ENCODE measurements around the gene ETS2.

ETS2 gene

DNA sequence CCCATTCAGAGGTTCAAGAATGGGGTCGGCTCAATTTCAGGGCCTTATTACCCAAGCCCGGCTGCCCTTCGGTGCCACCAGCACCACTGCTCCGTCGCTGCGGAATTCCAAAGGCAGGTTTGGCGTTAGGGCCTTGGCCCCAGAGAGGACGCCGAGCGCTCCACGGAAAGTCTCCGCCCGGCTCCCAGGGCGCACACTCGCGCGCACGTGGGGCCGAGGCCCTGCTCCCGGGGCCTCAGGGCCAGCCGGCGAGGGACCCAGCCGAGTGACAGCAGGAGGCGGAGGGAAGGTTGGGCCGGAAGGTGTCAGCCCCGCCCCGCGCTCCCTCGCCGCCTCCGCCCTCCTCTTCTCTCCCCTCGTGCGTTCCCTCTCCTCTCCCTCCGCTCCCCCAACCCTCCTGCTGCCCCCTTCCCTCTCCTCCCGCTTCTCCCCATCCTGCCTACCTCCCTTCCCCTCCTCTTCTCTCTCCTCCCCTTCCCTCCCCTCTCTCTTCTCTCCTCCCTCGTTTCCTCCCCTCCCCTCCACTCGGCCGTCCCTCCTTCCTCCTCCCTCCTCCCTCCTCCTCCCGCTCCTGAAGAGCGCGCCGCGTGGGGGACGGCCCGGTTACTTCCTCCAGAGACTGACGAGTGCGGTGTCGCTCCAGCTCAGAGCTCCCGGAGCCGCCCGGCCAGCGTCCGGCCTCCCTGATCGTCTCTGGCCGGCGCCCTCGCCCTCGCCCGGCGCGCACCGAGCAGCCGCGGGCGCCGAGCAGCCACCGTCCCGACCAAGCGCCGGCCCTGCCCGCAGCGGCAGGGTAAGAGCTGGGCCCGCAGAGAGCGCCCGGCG, at the start of gene ETS2:
Gene ETS2 (plus strand): TSS at position 602 of the 825 bp plus-strand sequence. CDS start 4,106 bp downstream, outside the sequence.
- peak; percentile 50 to 97 (median 79) for DNase-seq
- intact Hi-C loops (cut with DNase I) = loop anchor here (5.0 to 10.0 kb wide), 2 partner anchors 73 to 179 kb away; no protein-coding TSS in a partner anchor

DNA sequence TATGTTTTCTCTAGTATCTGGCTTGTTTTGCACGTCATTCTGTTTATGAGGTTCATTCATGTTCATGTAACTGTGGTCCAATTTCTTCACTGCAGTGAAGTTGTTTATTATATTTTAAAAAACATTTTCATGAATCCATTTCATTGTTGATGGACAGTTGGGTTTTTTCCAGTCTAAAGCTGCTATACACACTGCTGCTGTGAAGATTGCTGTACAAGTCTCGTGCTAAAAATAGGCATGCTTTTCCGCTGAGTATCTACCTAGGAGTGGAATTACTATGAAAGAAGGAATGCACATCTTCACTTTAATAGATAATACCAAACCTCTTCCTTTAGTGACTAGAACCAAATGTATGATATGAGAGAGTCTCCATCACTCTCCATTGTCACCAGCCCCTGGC, 49.0 kb upstream of the ETS2 start:
- no peak for DNase-seq
- intact Hi-C loops (cut with DNase I) = no loop called here

DNA sequence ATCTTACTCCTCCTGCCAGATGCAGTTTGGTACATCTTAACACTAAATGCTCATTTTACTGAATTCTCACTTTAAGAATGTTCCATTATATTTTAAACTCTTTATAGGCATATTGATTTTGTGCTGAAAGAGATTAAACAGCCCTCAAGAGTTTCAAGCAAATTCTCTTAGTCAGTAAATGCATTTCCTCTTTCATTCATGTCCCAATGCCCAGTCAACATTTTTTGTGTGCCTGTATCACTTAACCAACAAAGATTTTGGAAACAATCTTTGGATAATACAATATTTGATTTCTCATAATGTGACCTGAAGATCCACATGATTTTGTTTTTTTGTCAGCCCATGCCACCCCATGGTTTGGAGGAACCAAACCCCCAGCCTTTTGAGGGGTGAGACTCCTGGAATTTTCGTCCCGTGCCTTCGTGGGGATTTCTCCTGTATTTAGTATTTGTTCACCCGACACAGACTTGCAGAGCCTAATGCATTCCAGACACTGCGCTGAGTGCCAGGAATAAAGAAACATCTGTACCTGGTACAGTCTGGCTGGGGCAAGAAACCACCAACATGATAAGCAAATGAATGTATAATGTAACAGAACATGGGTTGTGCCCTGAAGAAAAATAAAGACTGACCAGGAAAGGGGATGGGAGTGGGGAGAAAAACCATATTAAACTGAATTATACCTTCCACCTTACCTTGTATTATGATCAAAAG, 47.1 kb upstream of the ETS2 start:
- DNase-seq = no peak
- intact Hi-C loops (cut with DNase I) = no loop called here

DNA sequence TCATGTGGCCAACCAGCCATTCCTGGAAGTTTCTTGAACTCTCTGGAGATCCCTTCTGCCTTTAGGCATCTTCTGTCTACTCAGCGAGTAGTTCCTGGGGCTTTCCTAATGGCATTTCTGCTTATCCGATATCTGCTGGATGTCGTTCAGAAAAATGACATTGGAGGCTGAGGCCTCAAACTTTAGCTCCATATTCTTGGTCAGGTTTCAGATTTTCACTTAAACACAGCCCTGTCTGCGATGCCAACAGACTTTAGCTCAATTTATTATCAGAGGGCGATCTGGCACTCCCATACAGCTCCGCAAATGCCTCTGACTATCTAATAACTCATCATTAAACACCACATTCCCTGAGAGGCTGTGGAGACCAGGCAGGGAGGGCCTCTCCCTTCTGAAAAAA, 46.3 kb upstream of the ETS2 start:
- intact Hi-C loops (cut with DNase I) = no loop called here
- no peak for DNase-seq

DNA sequence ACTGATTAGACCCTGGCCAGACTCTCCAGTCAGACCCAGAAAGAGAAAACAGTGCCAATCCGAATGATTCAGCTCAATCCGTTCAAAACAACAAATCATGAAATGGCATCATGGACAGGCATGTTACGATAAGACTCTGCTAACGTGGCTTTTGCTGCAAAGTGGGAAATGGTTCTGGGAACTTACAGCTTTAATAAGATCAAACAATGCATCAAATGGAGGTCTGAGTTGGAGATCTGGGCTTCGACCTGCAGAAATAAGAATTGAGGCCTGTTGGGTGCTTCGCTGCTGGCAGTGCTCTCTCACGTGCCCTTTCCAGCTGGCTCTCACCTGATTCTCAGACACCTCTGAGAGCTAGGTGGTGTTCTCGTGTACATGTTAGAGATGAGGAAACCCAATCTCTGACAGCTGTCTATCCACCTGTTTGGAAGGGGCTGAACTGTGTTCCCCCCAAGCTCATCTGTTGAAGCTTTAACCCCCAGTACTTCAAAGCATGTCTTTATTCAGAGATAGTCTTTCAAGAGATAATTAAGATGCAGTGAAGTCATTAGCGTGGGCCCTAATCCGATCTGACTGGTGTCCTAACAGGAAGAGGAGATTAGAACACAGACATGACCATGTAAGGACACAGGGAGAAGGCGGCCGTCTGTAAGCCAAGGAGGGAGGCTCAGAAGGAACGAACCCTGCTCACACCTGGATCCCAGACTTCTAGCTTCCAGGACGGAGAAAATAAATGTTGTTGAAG, 45.5 kb upstream of the ETS2 start:
- DNase-seq = no peak
- intact Hi-C loops (cut with DNase I) = no loop called here

DNA sequence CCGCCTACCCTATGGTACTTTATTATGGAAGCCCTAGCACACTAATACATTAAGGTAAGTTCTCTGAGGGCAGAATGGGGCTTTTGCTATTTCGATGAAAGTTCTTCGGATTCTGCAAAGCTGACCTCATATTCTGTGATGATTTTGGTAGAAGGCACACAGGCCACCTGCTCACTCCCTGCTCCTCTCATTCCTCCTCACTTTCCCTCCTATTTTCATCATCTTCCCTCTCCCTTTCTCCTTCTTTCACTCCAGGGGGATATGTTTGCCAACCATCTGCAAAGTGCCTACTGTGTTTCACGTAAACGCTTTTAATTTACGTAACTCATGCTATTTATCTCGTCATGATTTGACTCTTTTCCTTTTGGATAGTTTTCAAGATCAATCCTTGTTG, 45.0 kb upstream of the ETS2 start:
- no peak for DNase-seq
- intact Hi-C loops (cut with DNase I) = no loop called here

DNA sequence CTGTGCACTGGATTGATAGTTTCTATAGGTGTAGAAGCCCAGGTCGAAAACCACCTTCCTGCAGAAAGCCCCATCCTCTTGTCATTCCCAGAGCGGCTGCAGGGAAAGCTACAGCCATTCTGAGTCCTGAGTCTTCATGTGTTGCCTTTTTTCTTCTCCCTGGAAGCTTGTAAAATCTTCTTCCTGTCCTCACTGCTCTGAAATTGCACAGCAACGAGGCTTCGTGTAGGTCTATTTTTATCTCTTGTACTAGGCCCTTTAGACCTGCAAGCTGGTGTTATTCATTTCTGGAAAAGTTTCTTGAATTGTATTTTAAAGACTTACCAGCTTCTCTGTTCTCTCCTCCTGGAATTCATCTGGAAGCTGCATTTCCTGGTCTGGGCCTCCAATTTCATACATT, 44.2 kb upstream of the ETS2 start:
- intact Hi-C loops (cut with DNase I) = no loop called here
- no peak for DNase-seq

DNA sequence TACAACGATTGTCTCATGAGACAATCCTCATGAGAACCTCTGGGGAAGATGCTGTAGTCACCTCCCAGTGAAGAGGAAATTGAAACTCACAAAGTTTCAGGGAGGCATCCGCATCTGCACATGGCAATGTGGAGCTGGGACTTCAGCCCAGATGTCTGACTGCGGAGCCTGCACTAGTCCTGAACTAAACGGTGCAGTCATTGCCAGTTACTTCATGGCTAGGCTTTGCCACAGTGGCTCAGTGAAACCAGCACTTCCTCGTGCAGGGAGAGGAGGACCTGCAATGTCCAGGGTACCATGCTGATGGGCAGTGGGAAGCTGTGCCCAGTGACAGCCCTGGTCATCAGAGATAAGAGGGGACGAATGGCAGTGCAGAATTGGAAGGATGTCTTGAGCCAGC, 40.7 kb upstream of the ETS2 start:
- DNase-seq = no peak
- intact Hi-C loops (cut with DNase I) = no loop called here

DNA sequence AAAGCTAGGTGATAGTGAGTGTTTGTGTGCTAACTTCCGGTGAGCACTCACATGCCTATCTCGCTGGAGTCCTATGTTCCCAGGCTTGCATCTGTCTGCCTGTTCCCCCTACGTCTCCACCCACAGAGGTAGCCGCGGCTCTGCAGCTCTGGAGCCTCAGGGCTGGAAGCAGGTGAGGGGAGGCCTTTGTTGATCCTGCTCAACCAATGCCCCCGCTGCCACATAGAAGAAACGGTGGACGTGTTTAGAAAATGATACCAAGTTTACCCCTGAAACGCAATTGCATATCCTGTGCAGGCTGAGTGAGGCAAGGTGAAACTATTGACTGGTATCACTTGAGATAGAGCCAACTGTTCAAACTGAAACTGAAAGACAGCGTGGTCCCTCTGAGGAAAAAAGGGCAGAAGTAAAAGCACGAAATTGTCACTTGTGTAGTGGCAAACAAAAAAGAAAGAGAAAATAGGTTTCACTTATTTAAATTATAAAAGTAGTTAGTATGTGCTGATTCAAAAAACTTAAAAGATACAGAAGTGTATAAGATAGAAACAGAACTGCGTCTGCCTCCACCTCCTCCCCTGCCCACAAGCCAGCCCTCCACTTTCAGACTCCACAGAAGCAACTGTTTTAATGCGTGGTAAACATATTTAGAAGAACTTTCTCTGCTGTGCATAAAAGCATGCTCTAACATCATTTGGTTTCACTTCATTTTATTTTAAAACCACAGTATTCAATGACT, 38.6 kb upstream of the ETS2 start:
- no peak for DNase-seq
- intact Hi-C loops (cut with DNase I) = no loop called here

DNA sequence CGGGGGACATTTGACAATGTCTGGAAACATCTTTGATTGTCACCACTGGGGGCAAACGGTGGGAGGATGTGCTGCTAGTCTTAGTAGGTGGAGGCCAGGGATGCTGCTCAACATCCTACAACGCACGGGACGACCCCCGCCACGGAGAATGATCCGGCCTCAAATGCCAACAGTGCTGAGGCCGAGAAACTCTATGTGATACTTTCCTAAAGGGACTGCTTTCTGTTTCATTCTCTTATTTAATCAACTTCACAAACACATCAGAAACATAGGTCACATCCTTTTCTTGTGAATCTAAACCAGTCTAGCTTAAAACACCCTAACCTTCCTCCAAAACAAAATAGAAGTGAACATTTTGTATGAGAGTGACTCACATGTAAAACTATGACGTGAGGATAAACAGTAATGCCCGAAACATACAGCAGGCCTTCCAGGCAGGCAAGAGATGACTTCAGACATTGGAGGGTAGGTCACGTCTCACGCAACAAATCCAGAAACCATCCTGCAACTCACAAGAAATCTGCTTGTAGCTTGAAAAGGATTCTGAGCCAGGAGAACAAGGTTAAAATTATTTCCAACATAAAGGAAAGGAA, 37.2 kb upstream of the ETS2 start:
- DNase-seq = no peak
- intact Hi-C loops (cut with DNase I) = no loop called here

DNA sequence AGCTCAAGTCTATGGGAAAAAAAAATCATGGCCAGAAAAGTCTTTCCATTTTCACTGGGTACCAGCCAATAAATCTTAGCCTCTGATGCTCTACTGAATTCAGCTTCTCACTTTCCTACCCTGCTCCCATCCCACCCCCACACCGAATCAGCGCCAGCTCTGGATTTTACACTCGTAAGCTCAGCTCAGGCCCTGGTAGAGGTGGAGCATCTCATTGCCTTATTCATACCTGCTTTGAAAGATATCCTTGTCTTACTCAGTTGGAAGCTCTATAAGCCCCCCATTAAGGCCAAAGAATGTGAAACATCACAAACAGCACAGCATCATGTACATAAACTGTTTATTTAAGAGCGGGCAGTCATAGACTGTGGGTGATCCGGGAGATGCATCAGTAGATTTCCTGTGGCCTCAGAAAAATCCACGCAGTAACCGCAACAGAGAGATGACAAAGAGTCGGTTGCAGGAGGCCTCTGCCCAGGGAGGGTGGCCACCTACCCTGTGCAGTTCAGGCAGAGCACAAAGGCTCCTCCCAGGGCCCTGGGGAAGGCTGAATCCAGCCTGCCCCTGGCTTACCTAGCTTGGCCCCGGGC, 36.4 kb upstream of the ETS2 start:
- intact Hi-C loops (cut with DNase I) = no loop called here
- no peak for DNase-seq

DNA sequence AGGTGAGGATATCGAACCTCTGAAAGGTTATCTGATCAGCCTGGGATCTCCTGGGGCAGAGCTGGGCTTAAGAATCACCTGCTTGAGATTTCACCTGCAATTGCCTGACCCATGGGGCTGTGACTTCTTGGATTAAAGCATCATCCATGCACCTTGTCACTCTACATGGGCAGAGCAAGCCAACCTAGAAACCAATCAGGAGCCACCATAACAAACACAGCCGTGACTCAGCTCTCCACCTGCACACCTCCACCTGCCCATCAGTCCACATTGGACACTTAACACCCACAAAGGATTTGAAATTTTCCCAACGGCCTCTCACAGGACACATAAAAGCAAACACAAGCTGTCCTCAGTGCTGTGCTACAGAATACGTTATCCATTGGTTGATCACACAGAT, 35.1 kb upstream of the ETS2 start:
- intact Hi-C loops (cut with DNase I) = no loop called here
- no peak for DNase-seq

DNA sequence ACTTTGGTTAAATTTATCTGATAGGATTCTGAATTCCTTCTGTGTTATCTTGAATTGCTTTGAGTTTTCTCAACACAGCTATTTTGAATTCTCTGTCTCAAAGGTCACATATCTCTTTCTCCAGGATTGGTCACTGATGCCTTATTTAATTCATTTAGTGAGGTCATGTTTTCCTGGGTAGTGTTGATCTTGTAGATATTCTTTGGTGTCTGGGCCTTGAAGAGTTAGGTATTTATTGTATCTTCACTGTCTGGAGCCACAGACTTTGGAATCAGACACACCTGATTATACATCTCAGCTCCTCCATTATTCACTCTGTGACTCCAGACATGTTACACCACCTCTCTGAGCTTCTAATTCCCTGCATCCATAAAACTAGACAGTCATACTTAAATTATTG, 34.2 kb upstream of the ETS2 start:
- no peak for DNase-seq
- intact Hi-C loops (cut with DNase I) = no loop called here

DNA sequence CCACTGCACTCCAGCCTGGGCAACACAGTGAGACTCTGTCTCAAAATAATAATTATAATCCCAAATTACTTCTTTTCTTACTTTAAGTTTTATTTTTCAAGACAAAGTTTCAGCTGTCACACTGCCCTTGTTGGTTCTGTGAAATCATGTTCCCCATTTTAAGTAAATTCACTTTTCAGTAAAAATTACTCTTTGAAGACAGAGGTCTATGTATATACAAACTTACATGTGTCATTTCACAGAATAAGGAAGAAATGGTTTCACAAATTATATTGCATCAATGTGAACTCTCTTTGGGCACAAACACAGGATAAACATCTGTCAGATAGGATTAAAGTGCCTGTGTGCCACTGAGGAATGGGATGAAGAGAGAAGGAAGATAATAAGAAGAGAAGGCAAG, 33.1 kb upstream of the ETS2 start:
- DNase-seq = no peak
- intact Hi-C loops (cut with DNase I) = no loop called here

DNA sequence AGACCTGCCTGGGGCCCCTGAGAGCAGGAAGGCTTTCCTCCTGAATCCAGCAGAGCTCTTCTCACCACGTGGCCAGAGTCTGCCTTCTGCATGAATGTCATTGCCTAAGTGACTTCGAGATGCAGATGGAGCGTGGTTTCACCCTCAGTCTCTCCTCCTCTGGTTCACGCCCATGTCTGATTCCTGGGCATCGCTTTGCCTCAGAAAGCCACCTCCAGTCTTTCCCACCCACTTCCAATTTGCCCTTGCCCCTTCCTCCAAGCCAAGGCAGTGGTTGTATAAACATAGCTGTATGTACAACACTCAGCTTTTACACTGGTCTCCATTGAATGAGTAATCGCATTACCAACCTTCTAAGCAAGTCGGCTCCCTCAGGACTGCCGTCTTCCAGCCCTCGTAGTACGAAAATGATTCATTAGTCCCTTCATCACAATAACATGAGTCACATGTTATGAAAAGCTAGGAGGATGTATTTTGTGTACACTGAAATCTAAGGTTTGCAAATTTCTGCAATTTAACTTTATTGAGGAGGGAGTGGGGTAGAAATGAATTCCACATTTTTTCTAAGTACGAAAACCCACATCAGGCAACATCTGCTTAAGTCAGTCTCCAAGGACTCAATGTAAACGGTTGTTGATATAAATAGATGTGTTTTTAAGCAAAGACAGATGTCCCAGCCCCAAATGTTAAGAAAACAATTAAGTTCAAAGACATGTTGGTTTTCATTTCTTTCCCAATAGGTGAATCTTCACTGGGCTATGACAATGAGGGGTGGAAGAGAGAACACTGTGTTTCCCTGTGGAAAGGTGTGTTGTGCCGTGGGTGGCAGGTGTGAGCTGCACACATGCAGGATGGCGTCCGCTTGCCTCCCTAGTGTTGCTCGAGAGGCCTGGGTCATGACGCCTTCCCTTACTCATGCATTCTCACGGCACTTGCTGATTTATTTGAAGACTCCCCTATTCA, 32.3 kb upstream of the ETS2 start:
- intact Hi-C loops (cut with DNase I) = no loop called here
- DNase-seq = no peak

DNA sequence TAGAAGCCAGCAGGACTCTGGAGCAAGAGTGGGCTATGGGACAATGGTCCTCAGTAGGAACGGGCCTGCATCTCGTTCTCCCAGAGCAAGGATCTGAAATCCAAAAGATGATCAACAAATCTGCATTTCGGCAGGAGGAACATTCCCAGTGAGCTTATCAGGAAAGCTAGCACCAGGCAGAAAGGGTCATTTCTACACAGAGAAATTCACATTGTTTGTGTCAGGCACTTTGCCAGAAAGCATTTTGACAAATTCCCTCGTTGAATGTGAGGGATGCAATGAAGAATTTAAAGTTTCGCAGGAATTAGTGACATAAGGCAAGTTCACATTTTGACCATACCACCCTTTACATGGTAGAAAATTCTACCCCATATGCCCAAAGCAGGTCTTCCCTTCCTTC, 31.6 kb upstream of the ETS2 start:
- DNase-seq = no peak
- intact Hi-C loops (cut with DNase I) = no loop called here

DNA sequence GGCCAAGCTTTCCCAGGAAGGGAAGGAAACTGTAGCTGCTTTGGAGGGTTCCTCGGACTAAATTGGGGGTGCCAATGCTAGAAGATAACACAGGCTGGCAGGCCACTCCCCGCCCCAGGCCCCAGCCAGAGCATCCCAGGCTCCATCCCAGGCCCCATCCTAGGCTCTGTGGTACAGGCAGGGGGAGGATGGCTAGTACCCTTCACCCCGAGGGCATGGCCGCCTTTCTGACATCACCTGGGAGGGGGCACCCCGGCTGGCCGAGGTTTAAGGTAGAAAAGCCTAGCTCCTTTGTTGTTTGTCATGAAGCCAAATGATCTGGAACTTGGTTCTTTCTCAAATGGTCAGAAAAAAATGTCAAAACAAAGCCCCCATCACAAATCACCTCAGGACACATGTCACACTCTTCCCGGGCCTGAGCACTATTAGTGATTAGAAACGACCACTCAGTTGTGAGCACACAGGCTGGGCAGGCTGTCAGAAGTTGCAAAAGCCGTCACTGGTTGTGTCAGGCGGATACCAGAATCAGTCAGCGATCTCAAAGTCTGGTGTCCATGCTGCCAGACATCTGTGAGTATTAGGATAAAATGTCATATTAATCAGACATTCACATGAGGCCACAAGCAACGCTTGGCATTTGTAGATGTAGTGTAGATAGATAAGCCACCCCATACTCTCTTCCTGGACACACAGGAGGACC, 31.0 kb upstream of the ETS2 start:
- no peak for DNase-seq
- intact Hi-C loops (cut with DNase I) = no loop called here

DNA sequence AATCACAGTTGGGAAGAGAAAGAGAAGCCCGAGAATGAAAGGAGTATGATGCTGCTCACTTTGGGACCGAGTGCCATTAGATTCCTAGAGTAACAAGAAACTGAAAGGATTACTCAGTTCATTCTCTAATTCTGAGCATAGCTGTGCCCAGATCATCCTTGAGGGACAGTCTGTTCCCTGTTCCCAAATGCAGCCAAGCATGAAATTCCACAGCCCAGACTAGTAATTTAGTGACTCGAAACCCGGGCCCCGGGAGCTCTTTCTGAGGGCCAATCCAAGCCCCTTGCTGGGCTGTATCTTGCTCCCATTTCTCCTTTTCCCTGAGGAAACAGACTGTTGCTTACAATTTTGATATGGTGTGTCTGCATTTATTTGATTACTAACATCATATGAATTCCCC, 30.0 kb upstream of the ETS2 start:
- DNase-seq = no peak
- intact Hi-C loops (cut with DNase I) = no loop called here
